Activated naive CD4-positive, alpha-beta T cell treated with Interleukin-2 at 50 U/mL for 16 hours (primary cell): ENCODE measurements around the gene CFAP100.

Source experiments
- DNase-seq: peaks from one replicate; pipeline ENCODE4 v3.0.0-alpha.2; 2020

The CFAP100 gene

DNA sequence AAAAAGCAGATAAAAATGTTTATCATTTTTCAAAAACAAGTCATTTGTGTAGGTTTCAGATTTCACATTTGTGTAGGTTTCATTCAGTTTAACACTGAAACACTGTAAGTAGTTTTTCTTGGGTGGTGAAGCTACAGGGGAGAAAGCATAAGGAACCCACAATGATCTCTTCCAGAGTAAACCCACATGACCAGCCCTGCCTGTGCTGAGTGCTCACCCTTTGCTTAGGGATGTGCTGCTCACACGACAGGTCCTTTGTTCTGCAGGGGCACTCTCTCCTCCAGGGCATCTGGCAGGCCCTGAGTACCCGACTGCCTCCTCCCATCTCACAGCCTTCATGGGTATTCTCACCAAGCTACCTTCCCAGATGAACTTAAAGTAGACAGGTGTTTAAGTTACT is 52.1 kb downstream of the CFAP100 start:
- no peak for DNase-seq

DNA sequence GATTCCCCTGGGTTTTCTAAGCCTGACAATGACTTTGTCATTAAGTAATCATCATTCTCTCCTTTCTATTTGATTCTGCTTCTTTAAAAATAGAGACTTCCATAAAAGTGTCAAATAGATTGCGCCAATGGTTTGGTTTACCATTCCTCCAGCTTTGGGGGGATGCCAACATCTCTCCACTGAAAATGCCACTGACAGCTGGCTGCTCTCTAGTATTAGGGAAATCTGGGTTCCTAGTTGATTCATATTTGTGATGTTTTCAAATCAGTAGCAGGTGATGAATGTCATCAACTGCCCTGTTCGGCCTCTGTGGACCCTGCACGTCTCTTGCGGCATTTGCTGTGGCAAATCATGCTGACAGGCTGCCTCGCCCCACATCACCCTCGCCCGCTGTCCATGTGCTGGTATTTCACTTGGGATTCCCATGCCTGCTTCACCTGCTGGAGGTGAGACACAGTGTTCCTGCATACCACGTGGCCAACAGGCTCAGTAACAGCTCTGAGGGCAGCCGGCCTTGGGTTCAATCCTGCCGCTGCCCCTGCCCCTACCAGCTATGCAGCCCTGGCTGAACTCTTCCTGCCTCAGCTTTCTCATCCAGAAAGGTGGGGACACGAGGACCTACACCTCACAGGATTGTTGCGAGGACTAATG is 52.9 kb downstream of the CFAP100 start:
- no peak for DNase-seq

DNA sequence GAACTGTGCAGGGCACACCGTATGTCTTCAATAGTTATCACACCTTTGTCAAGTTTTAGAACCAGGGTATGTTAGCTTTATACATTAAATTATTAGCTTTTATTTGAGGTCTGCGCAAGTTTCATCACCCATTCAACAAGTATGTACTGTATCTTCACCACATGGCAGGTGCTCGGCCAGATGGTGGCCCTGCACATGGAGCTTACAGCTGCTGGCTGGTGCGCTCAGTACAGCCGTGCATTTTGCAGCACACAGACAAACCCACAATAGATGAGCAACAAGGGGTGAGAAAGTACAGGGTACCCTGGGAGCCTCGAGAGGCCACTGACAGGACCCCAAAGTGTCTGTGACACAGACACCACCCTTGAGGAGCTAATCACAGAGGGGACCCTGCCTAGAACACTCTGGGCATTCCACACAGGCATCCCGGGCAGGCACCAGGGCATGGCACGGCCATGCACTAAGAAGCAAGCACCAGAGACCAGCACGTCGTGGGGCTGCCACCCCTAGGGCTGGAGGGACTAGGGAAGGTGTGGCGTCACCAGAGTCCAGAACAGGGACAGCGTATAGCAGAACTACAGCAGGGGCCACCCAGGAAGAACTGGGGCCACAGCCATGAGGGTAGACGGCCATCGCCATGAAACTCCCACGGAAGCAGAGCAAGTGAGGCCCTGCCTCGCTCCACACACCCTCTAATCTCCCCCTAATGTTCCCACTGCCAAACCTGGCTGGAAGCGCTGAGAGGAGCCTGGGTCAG is 53.6 kb downstream of the CFAP100 start:
- no peak for DNase-seq

DNA sequence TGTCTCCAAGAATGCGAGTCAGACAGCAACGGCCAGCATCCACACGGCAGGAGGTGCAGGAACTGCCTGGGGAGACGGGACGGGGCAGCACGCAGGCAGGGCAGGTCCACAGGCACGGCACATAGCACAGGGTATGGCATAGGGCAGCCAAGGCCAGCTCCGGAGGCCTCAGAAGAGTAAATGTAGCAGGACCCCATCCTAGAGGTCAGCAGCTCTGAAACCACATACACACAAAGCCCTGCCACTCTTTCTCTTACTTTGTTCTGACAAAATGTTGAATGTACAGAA is 54.1 kb downstream of the CFAP100 start:
- DNase-seq, result no peak

DNA sequence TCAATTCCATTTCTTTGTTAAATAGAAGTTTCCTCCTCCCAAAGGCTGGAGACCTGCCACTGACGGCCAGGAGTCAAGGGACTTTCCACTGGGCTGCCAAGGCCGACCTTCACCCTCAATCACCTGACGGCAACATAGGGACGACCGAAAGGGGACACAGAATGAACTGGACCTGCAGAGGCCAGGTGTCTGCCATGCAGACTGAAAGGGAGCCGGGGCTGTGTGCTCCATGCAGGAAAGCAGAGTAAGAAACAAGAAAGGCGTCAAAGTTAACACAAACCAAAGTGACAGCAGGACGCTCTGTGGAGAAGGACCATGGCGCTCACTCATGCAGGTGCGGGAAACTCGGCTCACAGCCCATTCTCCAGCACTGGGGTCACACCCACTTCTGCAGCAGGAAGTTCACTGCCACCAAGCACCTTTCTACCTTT is 54.9 kb downstream of the CFAP100 start:
- no peak for DNase-seq

DNA sequence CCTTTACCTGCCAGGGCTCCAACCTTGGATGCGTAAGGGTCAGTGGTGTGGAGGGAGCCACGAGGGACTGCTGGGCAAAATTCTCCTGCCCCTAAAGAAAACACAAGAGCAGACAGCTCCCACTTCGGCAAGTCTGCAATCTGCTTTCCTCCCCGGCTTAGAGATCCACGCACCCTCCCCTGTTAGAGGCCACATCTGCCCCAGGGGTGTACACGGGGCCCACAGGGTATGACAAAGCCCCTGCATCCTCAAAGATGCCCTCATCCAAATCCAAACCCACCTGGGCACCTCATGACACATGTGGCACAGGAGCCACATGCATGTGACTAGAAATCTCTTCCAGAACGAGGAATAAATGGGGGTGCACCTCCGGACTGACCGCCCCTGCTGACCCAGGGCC is 55.5 kb downstream of the CFAP100 start:
- DNase-seq, result no peak

DNA sequence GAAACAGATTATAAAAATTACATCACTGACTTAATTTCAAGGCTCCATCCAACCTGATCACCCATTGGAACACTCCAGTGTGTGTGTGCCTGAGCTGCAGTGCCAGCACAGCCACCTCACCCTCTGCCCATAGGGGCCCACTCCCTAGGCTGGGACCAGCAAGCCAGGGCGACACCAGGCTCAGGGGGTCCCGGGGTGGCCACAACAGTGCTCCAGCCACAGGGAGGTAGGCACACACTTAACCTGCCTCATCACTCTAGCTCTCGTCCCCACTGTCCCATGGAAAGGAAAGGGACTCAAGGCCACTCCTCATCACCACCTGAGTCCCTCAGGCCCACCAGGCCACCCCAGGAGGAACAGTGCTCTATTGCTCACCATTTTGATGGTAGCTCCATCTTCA is 56.0 kb downstream of the CFAP100 start:
- no peak for DNase-seq

DNA sequence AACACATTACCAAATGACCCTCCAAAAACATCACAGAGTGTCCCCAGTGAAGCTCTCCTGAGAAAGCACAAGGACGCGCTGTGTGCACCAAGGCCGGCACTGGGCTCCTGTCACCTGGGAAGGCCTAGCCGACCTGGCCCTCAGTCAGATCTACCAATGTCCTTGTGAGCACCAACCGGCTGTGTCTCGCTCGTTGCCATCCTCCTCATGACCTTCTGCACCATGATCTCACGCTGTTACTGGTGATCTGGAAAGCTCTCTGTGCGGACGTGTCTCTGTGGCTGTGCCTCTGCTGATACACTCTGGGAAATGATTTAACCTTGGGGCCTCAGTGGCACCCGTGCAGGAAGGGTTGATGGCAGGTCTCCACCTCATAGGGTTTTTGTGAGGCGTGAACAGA is 56.8 kb downstream of the CFAP100 start:
- DNase-seq, result no peak

DNA sequence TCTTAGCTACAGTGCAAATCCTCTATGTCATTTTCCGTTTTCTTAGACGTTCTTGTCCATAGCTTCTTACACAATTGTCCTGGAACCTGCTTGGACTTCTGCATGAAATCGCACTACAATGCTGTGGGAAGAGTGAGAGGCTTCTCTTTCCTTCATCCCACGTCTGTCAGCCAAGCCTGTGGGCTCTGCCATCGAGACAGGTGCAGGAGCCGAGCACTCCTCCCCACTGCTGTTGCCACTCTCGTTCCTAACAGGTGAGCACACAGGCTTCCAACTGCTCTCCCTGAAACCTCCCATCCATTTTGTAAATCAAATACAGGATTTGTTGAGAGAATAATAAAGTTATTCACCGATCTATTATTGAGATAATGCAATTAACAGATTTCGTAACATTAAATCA is 57.5 kb downstream of the CFAP100 start:
- DNase-seq, result no peak

DNA sequence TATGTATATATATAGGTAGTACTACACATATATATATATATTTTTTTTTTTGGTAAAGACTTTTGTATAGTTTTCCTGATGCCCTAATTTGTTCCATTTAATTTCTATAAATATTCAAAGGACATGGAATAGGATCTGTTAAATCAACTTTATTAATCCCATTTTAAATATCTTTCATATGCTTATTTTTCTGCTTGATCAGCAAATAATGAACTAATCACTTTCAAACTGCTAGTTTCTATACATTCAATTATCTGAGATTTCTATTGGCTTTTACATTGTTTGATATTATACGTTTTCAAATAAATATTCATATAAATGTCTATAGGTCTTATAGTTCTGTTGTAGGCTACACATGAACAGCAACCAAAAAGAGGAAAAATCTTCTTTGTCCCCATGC is 59.3 kb downstream of the CFAP100 start:
- DNase-seq, result no peak

DNA sequence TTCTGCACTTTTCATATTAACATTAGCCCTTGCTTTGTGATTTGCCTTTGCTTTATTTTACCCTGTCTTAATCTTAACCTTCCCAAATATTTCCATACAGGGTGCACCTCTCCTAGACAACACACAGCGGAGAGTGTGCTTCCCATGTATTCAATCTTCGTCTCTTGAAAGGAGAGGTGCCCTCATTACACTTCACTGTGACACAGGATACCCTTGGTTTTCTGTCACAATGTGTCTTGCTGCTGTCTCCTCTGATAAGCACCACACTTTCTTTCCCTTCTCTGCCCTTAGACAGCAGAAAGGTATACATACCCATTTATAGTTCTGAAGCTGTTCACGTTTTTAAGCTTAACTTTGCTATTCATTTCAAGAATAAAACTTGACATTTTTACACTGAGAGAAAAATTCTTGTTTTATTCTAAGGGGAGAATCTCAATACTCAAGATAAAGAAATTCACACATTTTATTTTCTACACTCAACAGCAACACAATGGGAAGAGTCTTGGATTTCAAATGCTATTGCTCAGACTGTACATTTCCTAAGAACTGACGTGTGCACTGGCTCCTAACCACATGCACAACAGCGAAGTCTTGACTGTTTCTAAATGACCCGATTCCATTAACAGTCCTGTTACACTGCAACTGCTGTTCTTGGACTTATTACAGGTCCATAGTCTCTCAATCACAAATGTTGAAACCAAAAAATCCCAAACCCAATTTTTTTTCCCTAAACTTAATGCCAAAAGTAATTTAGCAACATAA is 59.9 kb downstream of the CFAP100 start:
- DNase-seq, result no peak

DNA sequence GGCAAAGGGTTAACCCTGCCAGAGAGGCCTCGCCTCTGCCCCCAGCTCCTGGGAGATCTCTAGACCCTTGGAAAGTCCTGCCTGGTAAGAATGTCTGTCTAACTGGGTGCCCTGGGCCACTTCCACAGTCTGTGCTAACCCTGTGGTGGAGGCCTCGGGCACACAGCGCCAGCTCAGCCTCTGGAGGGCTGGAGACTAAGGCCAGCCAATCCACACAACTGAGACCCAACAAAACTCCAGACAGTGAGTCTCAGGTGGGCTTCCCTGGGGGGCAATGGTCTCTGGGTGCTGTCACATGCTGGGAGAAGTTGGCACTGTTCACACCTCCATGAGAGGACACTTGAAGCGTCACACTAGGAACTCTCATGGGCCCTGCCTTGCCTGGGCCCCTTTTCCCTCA is 61.5 kb downstream of the CFAP100 start:
- DNase-seq, result no peak

DNA sequence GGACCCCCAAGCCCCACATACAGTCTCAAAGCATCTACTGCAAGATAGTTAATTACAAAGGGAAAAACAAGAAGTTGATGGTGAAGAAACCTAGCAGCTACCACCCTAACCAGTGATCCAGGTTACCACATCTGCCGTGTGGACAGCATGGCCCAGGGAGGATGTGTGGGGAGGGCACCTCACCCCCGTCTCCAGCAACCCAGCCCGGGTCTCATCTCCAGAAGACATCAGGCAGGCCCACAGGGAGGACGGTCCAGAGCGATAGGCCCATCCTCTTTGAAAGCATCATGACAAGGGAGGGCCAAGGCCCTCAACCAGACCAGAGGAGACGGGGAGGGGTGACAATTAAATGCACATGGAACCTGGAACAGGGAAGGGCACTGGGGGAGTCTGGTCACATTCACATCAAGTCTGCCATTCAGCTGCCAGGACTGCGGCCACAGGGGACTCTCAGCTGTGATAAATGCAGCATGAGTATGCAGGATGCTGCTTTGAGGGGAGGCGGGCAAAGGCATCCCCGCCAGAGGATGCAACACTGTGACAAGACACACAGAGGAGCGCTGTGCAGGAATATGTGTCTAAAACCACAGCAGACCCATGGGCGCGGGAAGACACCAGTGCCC is 62.2 kb downstream of the CFAP100 start:
- DNase-seq, result no peak

DNA sequence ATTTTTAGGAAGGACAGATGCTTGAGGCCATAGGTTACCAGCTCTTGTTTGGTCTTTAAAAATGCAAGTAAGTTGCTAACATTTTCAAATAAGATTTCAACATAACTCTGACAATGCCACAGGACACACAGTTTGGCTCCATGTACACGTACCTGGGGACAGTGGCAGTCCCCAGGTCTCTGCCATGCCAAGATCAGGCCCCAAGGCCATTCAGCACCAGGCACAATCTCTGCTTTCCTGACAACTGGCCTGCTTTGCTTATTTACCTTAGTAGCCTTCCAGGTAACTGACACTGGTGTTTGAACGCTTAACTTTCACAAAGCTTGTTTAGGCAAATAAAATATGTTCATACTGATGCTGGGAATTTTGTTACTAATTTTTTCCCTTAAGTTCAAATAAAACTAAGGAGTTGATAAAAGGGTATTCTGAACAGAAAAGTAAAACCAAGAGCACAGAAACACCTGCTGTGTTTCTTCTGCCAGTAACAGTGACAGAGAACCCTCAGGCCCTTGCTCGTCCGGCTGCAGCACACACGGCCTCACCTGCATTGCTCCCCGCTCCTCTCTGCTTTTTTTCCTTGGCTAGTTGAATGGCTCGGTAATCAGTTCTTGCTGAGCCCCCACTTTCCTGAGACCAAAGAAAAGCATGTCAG is 64.5 kb downstream of the CFAP100 start:
- no peak for DNase-seq

DNA sequence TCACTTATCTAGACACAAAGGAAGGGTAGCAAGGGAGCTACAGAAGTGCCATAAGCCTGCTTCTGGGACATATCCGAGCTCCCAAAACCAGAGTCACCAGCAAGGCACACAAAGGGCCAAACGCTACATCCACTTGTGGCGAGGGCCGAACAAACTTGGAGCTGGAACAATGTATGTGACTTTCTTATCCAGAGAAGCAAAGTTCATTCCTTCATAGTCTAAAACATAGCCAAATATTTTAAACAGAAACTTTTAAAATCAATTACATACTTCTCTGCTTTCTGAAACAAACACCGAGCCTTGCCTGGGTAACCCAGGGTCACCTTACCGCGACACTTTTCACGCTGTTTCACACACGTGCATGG is 65.0 kb downstream of the CFAP100 start:
- no peak for DNase-seq

DNA sequence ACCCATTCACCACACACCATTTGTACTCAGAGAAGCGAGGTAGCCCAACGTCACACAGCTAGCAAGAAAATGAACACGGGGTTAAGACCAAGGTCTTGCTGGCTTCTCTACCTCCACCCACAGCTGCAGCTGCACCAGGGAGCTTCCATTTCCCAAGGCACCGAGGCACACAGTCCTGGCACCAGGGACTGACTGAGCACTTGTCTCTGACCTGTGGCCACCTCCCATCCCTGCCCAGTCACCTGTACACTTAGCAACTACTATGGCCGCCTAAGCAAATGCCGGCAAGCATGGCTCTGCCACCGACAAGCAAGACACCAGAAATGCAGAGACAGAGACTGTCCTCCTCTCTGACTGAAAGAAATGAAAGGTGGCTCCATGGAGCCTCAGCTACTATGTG is 65.7 kb downstream of the CFAP100 start:
- DNase-seq, result no peak

DNA sequence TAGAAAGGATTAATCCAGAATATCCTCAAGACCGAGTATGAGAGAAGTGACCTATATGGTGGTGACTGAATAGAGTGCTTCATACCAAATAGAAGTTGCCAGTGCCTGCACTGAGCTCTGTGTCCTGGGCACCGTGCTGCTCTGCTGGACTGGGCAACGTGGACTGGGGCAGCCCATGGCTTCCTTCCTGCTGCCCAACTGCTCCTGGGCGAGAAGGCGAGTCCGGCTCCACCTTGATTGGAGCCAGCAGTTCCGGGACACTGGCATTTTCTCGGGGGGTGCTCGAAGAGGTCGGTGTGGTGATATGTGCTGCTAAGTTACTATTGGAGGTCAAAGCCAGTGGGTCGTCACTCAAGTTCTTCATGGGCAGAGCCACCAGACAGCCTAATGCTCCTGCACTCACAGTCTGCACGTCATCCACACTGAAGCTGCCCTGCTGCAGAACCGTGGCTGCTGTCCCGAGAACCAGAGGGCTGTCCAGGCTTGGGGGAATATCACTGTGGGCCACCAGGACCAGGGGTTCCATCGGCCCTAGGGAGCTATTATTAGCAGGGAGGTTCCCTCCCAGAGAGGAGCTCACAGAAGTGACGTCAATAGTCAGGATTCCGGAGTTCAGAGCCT is 66.9 kb downstream of the CFAP100 start:
- DNase-seq, result no peak

DNA sequence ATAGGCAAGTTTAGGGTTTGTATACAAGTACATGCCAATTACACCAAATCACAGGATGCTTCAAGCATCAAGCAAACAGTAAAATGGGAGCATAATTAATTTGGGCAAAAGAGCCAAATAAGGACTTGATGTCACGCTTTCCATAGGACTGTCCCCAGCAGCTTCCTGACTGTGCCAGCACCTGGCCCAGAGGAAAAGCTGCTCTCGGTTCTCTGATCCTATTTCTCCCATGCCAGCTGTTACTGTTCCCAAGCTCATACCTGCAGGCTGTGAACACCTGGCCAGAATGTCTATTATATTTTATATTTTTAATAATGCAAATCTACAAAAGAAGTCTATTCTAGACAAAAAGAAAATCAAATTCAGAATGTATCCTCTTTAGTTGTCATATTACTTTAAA is 68.8 kb downstream of the CFAP100 start:
- DNase-seq, result no peak

DNA sequence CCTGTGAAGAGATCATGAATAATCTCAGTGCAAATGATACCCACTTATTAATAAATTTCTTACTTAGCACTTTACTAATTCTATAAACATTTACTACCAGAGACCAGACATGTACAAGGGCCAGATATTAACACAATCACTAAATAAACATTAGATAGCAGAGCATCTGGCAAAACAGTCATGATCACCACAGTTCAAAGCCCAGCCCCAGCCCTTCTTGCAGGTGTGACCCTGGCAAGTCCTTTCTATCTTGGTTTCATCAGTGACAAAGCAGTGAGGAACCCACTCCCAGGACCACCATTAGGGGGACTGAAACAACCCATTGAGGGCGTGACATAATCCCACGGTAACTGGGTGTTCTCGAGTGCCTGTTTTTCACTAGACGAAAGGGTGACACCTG is 69.4 kb downstream of the CFAP100 start:
- no peak for DNase-seq

DNA sequence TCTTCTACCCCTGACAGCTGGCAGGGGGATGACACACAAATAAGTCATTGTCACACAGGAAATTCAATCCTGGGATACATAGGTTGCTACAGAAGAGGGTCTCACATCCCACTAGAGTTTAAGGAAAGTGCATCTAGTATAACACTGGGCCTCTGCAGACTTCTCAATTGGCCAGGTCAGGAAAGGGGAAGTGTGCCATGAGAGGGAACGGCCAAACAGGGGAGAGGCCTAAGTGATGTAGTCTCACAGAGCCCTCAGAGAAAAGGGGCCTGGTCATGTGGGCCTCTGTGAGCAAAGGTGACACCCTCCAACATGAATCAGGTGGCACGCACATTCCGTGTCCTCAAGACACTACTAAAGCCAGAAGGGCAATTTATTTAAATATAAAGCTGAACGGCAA is 69.8 kb downstream of the CFAP100 start:
- no peak for DNase-seq

DNA sequence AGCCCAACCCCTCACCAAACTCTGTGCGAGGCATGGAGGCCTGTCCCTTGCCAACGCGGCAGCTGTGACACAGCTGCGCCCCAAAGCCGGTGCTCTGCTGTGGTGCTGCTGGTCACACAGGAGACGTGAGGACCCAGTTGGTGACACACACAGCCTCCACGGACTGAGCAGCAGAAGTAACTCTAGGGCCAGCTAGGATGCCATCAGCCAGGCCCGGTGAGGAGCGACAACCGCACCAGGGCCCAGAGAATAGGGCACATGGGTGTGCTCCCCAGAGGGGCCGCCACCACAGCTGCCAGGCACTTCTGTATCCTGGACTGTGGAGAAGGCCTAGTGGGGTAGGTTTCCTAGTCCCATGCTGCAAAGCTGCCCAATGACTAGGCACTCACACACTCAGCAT is 70.3 kb downstream of the CFAP100 start:
- DNase-seq, result no peak

DNA sequence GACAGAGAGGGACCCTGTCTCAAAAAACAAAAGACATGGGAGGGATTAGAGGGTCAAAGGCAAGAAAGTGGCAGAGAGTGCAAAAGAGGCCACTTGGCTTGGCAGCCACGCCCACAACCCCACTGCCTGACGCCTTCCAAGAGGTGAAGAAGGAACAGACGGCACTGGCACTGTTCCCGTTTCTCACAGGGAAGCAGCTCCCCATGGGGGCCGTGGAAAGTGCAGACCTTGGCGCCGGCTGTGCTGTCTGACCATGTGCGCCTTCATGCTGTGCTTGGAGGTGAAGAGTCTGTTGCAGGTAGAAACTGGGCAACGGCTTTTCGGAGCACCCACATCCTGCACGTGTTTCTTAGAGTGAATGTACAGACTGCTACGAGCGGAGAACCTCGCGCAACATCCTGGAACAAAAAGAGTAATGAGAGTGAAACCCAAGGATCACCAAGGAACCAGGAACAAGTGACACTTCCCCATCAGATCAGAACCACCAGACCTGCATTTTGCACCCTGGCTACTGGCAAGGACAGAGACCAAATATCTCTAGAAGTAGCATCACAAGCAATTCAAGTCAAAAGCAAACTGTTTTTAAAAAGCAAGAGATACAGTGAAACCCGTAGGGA is 71.3 kb downstream of the CFAP100 start:
- no peak for DNase-seq
